ENCODE measurements around the gene SLC45A3.

DNA sequence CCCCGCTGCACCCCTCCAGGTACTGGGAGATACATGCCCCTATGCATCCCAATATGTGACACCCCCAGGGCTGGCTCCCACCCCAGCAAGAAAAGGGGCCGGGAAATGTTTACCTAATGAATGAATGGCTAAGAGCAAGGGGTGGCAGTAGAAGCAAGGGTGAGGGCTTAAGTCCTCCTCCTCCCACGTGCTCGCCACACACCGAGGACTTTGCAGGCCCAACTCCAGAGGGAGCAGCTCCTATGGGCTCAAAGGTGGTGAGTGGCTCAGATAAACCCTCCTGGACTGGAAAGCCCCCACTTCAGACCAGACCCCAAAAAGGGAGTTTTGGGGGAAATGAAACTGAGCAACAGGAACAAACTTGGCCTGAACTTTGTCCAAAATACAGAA lies 11.4 kb downstream of the SLC45A3 start:
- TF ChIP-seq, protein P1, sequence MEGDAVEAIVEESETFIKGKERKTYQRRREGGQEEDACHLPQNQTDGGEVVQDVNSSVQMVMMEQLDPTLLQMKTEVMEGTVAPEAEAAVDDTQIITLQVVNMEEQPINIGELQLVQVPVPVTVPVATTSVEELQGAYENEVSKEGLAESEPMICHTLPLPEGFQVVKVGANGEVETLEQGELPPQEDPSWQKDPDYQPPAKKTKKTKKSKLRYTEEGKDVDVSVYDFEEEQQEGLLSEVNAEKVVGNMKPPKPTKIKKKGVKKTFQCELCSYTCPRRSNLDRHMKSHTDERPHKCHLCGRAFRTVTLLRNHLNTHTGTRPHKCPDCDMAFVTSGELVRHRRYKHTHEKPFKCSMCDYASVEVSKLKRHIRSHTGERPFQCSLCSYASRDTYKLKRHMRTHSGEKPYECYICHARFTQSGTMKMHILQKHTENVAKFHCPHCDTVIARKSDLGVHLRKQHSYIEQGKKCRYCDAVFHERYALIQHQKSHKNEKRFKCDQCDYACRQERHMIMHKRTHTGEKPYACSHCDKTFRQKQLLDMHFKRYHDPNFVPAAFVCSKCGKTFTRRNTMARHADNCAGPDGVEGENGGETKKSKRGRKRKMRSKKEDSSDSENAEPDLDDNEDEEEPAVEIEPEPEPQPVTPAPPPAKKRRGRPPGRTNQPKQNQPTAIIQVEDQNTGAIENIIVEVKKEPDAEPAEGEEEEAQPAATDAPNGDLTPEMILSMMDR (IDR thresholded peaks at IDR 0.05; ENCODE audit: low read length) = no peak
- TF ChIP-seq EZH2 (IDR thresholded peaks at IDR 0.05; ENCODE audit: borderline replicate concordance, low read length) = no peak

Measured in OCI-LY1 (cell line).